Stimulated activated naive B cell treated with anti-CD40 and anti-IgM and Interleukin-4, amounts not matched to agents 10 μg/mL and 1 μg/mL and 100 μg/mL, for 72 hours (primary cell): Measurements from ENCODE around the gene FRMPD4.

Source experiments
- ATAC-seq, 2 donors: fragments of 150-1000 bp; cut with Tn5 transposase; replicated peaks; 2 replicates each; pipeline ENCODE4 v1.10.0; 2021; ENCODE audit warnings: moderate library complexity in 1 of 2
- DNase-seq: peaks from one replicate; pipeline ENCODE4 v3.0.0; 2021
- H3K27ac Mint-ChIP-seq: one replicate; pipeline ENCODE4 v1.8.0; 2022; ENCODE audit warnings: mild to moderate bottlenecking, mixed read lengths
- H3K27me3 Mint-ChIP-seq, 2 donors: one replicate each; pipeline ENCODE4 v1.8.0; 2022; ENCODE audit warnings: mixed read lengths in 2 of 2
- H3K36me3 Mint-ChIP-seq, 2 donors: one replicate each; pipeline ENCODE4 v1.8.0; 2022; ENCODE audit warnings: mixed read lengths in 2 of 2, mild to moderate bottlenecking in 1 of 2
- H3K4me1 Mint-ChIP-seq, 2 donors: one replicate each; pipeline ENCODE4 v1.8.0; 2022; ENCODE audit warnings: mixed read lengths in 2 of 2, mild to moderate bottlenecking in 1 of 2
- H3K4me3 Mint-ChIP-seq, 2 donors: one replicate each; pipeline ENCODE4 v1.8.0; 2022; ENCODE audit warnings: mild to moderate bottlenecking in 2 of 2, mixed read lengths in 2 of 2, moderate library complexity in 1 of 2
- H3K9me3 Mint-ChIP-seq, 2 donors: one replicate each; pipeline ENCODE4 v1.8.0; 2022; ENCODE audit warnings: mixed read lengths in 2 of 2, mild to moderate bottlenecking in 1 of 2

The FRMPD4 gene

DNA sequence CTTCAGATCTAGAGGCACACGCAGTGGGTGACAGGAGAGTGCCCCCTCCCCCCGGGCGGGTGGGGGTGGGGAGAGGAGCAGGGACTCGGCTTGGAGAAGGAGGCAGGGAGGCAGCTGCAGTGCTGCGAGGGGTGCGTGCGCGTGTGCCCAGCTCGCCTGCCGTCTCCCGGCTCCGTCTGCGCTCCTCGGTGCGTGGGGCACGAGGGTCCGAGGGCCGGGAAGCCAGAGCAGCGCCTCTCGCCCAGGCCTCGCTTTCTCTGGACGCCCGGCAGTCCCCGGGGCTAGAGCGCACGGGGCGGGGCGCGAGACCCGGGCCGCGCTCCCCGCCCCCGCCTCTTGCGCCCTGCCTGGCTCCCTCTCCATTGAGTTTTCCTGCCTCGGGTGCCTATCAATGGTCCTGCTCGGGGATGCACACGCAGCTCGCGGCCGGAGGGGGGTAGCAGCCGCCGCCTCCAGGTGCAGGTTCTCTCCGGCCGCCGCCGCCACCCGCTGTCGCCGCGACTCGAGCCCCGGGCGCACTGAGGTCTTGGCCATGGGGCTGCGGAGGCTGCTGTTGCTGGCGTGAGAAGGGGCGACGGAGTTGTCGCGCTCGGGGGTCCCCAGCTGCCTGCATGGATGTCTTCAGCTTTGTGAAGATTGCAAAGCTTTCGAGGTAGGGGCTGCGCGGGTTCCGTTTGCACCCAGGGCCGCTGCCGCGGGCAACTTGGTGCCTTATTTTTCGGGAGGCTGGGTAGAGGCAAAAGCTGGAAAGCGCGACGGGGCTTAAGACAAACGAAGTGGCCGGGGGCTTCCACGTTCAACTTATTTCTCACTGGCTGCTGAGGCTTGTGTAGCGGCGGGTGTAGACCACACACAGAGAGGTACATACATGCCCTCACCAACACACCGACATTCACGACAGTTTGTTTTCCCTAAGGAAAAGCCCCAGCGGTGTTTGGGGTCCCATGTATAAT, at the start of gene FRMPD4:
FRMPD4 (plus strand) TSS at position 113 of the 953 bp plus-strand sequence; CDS start at position 612, 499 bp downstream.
- ATAC-seq (no peak), DNase-seq (no peak)
- H3K4me1 Mint-ChIP-seq: peaks cover 0 to 7% of the 10 kb centered on the region in 2 donors
- H3K9me3 Mint-ChIP-seq: no peaks in the 10 kb centered on the region
- no peak within 1 kb of the TSS for H3K27ac Mint-ChIP-seq
- peaks cover 26 to 30% of the 10 kb centered on the region in 2 donors for H3K27me3 Mint-ChIP-seq
- peak within 1 kb of the TSS; percentile 37 to 55 for H3K4me3 Mint-ChIP-seq
- H3K36me3 Mint-ChIP-seq: no peaks in the 10 kb centered on the region

DNA sequence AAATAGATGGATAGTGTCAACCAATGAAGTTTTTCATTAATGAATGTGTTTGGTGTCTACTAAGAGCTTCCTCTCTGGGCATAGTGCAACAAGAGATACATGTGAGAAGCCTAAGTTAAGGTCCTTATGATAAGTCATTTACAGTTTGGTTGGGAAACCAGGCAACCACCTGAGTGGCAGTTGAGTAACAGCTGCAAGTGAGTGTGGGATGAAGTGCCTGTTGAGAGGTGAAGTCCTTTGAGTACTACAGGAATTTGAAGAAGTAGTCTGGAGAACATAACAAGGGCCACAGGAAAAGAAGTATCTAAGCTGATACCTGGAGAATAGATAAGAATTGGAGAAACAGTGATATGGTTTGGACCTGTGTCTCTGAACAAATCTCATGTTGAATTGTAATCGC, 48.5 kb upstream of the FRMPD4 start:
- no peak overlapping the region for H3K27ac Mint-ChIP-seq
- H3K36me3 Mint-ChIP-seq: no peaks in the 10 kb centered on the region
- no peaks in the 10 kb centered on the region for H3K9me3 Mint-ChIP-seq
- DNase-seq (no peak), ATAC-seq (no peak)
- no peaks in the 10 kb centered on the region for H3K4me1 Mint-ChIP-seq
- no peak overlapping the region for H3K4me3 Mint-ChIP-seq
- peaks cover 6 to 9% of the 10 kb centered on the region in 2 donors for H3K27me3 Mint-ChIP-seq

DNA sequence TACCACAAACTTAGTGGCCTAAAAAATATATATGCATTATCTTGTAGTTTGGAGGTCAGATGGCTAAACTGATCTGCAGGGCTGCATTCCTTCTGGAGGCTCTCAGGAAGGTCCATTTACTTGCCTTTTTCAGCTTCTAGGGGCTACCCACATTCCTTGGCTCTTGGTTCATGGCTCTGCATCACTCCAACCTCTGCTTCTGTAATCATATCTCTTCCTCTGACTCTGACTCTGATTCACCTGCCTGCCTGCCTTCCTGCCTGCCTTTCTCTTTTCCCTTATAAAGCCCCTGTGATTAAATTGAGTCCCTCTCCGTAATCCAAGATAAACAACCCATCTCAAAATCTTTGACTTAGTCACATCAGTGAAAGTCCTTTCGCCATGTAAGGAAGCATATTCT, 25.0 kb upstream of the FRMPD4 start:
- no peaks in the 10 kb centered on the region for H3K36me3 Mint-ChIP-seq
- no peak overlapping the region for H3K27ac Mint-ChIP-seq
- DNase-seq (no peak), ATAC-seq (no peak)
- H3K4me1 Mint-ChIP-seq: no peaks in the 10 kb centered on the region
- peaks cover 5 to 6% of the 10 kb centered on the region in 2 donors for H3K27me3 Mint-ChIP-seq
- no peak overlapping the region for H3K4me3 Mint-ChIP-seq
- H3K9me3 Mint-ChIP-seq: no peaks in the 10 kb centered on the region

DNA sequence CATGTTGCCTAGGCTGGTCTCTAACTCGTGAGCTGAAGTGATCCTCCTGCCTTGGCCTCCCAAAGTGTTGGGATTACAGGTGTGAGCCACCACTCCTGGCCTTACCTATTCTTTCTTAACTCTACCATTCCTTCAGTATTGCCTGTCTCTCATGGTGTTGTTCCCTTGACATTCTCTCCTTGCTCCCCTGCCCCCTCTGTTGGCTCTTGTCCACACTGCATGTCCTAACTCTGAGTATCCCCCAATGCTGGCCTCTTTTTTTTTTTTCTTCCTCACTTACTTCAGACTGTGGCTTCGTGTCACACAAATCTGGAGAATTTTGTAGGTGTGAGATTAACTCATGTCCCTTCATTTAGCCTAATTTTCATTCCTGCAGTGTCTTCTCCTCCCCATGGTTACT, 22.9 kb upstream of the FRMPD4 start:
- H3K4me1 Mint-ChIP-seq: no peaks in the 10 kb centered on the region
- no peak overlapping the region for H3K4me3 Mint-ChIP-seq

DNA sequence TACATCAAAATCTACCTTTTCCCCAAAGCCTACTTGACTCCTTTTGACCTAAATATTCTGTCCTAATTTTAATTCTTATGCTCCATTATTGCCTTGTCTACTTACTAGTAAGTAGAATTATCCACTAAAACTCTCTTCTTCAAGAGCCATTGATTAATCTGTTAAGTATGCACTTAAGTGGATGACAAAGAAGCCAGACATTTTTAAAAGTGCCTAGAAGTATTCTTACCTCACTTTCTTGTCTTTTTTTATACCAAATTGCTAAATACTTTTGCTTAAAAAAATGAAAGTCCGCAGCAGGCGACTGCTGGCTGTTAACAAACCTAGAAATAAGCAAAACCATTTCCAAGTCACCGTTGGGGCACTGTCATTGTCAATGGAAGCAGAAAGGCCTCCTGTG, 20.1 kb upstream of the FRMPD4 start:
- Mint-ChIP-seq H3K4me1 (no peaks in the 10 kb centered on the region), H3K9me3 (no peaks in the 10 kb centered on the region), H3K27ac (no peak overlapping the region), H3K4me3 (no peak overlapping the region), H3K27me3 (peaks cover 5 to 6% of the 10 kb centered on the region in 2 donors), H3K36me3 (no peaks in the 10 kb centered on the region)
- DNase-seq (no peak), ATAC-seq (no peak)

More for the DNA sequence above, 22.9 kb upstream of the FRMPD4 start:
- DNase-seq: no peak
- no peak overlapping the region for H3K27ac Mint-ChIP-seq
- no peaks in the 10 kb centered on the region for H3K9me3 Mint-ChIP-seq
- no peak for ATAC-seq
- no peaks in the 10 kb centered on the region for H3K36me3 Mint-ChIP-seq
- H3K27me3 Mint-ChIP-seq: peaks cover 5 to 6% of the 10 kb centered on the region in 2 donors

DNA sequence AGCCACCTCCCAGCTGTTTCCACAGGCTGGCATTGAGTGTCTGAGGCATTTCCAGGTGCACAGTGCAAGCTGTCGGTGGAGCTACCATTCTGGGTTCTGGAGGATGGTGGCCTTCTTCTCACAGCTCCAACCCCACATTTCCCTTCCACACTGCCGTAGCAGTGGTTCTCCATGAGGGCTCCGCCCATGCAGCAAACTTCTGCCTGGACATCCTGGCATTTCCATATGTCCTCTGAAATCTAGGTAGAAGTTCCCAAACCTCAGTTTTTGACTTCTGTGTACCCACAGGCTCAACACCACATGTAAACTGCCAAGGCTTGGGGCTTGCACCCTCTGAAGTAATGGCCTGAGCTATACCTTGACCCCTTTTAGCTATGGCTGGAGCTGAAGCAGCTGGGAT, 10.3 kb upstream of the FRMPD4 start:
- H3K9me3 Mint-ChIP-seq: peaks cover 9 to 13% of the 10 kb centered on the region in 2 donors
- H3K27me3 Mint-ChIP-seq: no peaks in the 10 kb centered on the region
- no peak for ATAC-seq

DNA sequence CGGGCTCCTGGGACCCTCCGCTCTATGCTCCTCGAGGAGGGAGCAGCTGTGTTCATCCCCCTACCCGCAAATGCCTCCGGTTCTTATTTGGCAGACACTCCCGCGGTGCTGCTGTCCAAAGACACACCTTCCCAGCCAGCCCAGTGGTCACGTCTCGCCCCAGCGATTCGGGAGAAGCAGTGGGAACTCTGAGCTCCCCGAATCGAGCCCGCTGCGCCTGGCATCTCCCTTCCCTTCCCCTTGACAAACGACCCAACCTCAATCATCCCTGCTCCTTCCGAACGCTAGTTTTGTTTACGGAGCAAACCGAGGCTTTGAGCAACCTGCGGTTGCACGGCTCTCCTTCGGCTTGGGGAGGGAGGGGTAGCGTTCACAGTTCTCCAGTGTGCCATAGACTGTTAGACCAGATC, 317 bp upstream of the FRMPD4 start:
- Mint-ChIP-seq H3K27ac (no peak overlapping the region), H3K27me3 (peaks cover 26 to 30% of the 10 kb centered on the region in 2 donors), H3K4me3 (peak overlapping the region; percentile 37 to 55), H3K36me3 (no peaks in the 10 kb centered on the region), H3K9me3 (no peaks in the 10 kb centered on the region), H3K4me1 (peaks cover 0 to 7% of the 10 kb centered on the region in 2 donors)
- no peak for DNase-seq
- no peak for ATAC-seq

More for the DNA sequence above, 10.3 kb upstream of the FRMPD4 start:
- no peaks in the 10 kb centered on the region for H3K36me3 Mint-ChIP-seq
- H3K27ac Mint-ChIP-seq: no peak overlapping the region
- no peaks in the 10 kb centered on the region for H3K4me1 Mint-ChIP-seq
- no peak for DNase-seq
- no peak overlapping the region for H3K4me3 Mint-ChIP-seq

DNA sequence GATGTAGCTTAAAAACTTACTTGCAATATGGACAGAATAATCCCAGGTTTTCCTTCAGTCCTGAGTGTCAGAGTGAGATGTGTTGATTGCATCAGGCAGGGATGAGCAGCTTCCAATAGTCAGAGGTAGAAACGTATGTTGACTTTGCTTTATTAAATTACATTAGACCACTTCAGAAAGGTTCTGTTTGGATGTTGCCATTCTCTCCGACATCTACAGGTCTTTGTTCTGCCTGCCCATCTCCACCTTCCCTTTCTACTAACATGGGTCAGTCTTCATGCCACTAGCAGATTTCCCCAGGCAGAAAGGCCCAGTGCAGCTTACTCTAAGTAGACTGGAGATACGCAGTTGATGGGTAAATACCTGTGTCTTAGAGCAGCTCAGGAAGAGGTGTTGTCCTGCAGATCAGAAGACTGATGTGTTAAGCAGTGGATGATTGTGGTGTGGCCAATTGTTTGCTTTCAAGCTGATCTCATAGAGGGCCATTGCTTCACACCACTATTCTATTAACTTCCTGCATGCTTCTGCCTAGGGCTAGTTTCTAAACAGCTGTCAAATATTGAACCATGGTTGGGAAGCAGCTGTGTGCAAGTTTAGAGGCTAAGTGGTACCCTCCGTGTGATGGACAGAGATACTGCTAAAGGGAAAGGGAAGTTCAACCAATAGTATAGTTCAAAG, 1.8 kb downstream of the FRMPD4 start:
- Mint-ChIP-seq H3K27me3 (peaks cover 26 to 30% of the 10 kb centered on the region in 2 donors), H3K27ac (no peak overlapping the region), H3K36me3 (no peaks in the 10 kb centered on the region), H3K4me3 (no peak overlapping the region), H3K9me3 (no peaks in the 10 kb centered on the region), H3K4me1 (peaks cover 0 to 7% of the 10 kb centered on the region in 2 donors)
- DNase-seq (no peak), ATAC-seq (no peak)

DNA sequence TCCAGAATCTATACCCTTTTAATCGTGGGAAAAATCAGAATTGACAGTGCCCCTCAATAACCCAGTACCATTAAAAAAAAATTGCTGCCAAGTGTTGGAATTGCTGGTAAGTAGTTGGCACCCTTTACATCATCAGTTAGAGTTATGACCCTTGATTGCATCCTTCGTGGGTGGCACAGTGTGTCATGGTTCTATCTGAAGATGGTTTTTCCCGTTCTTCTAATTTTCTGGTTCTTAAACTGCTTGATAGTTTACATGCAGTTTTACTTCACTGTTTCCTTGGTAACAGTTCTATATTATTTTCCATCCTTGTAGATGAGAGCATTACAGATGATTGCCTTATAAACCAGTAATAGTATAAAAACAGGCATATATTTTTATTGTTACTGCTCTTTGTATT, 3.2 kb downstream of the FRMPD4 start:
- ATAC-seq (no peak), DNase-seq (no peak)
- H3K9me3 Mint-ChIP-seq: no peaks in the 10 kb centered on the region
- peaks cover 0 to 7% of the 10 kb centered on the region in 2 donors for H3K4me1 Mint-ChIP-seq
- H3K27me3 Mint-ChIP-seq: peaks cover 15 to 28% of the 10 kb centered on the region in 2 donors
- no peaks in the 10 kb centered on the region for H3K36me3 Mint-ChIP-seq
- H3K27ac Mint-ChIP-seq: no peak overlapping the region
- no peak overlapping the region for H3K4me3 Mint-ChIP-seq

DNA sequence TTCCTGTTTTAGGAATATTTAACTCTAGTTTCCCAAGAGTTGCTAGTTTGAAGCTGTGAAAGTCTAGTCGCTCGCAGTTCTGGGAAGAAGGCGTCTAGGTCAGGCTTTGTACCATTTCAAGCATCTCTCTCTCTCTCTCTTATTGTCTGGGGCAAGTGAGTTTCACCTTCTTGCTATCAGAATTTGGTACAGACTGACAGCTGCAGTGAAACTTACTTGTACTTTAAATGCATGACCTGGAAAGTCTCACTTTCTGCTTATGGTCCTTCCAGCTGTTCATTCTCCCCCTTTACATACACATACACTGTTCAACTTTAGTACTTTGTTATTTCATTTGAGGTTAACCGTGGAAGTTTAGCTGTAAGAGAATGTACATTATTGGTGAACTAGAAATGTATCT, 4.4 kb downstream of the FRMPD4 start:
- ATAC-seq (no peak), DNase-seq (no peak)
- no peak overlapping the region for H3K27ac Mint-ChIP-seq
- peaks cover 7 to 21% of the 10 kb centered on the region in 2 donors for H3K27me3 Mint-ChIP-seq
- no peak overlapping the region for H3K4me3 Mint-ChIP-seq
- H3K4me1 Mint-ChIP-seq: peaks cover 0 to 6% of the 10 kb centered on the region in 2 donors
- no peaks in the 10 kb centered on the region for H3K9me3 Mint-ChIP-seq
- H3K36me3 Mint-ChIP-seq: no peaks in the 10 kb centered on the region

DNA sequence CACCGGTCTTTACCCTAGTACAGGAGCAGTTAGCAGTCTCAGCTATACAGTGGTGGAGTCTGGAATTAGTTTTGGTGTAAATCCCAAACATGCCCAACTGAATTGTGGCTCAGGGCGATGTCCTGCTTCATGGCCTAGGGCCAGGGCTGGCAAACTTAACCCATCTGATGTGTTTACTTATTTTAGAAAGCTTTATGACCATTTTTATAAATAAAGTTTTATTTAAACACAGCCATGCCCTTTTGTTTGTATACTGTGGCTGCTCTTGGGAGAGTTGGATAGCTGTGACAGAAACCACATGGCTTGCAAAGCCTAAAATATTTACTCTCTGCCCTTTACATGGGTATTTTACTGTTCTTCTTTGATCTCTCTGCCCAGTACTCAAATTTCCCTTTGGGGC, 7.1 kb downstream of the FRMPD4 start:
- H3K4me1 Mint-ChIP-seq: no peaks in the 10 kb centered on the region
- H3K9me3 Mint-ChIP-seq: no peaks in the 10 kb centered on the region
- H3K27ac Mint-ChIP-seq: no peak overlapping the region
- peaks cover 0 to 10% of the 10 kb centered on the region in 2 donors for H3K27me3 Mint-ChIP-seq
- no peak for DNase-seq
- no peak for ATAC-seq
- no peaks in the 10 kb centered on the region for H3K36me3 Mint-ChIP-seq
- H3K4me3 Mint-ChIP-seq: no peak overlapping the region

DNA sequence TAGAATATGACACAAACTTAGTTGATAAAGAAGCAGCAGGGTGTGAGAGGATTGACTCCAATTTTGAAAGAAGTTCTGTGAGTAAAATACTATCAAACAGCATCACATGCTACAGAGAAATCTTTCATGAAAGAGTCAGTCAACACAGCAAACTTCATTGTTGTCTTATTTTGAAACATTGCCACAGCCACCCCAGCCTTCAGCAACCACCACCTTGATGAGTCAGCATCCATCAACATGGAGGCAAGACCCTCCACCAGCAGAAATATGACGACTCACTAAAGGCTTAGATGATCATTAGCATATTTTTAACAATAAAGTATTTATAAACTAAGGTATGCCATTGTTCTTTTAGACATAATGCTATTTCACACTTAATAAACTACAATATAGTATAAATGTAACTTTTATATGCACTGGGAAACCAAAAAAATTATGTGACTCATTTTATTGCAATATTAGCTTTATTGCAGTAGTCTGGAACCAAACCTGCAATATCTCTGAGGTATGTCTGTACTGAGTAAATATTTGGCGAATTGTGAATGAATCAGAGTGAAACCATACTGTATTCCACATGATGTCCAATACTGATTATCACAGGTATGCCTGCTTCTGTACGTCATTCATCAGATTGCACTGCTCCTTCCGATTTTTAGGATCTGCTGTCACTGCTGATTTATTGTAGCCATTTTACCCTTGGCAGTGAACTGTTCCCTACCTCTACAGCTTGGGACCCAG, 11.6 kb downstream of the FRMPD4 start:
- no peak for DNase-seq

DNA sequence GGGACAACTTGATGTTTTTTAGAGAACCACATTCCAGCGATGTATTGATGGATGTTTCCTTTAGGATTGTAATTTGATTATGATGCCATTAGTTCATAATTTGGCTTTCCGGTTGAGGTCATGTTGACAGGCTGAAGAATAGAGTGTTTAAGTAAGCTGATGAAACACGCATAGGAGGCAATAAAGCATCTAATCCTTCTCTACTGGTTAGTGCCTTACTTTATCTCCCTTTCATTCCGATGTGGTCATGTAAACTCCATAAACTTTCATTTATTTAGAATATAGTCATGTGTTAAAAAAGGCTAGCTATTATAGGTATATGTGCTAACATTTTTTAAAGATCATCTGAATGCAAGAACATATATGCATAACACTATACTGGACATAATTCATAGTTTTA, 15.0 kb downstream of the FRMPD4 start:
- DNase-seq (no peak), ATAC-seq (no peak)
- Mint-ChIP-seq H3K4me3 (no peak overlapping the region), H3K4me1 (no peaks in the 10 kb centered on the region), H3K27me3 (peaks cover 0 to 8% of the 10 kb centered on the region in 2 donors), H3K9me3 (no peaks in the 10 kb centered on the region), H3K27ac (no peak overlapping the region), H3K36me3 (no peaks in the 10 kb centered on the region)

More for the DNA sequence above, 11.6 kb downstream of the FRMPD4 start:
- no peaks in the 10 kb centered on the region for H3K4me1 Mint-ChIP-seq
- no peak for ATAC-seq
- H3K27ac Mint-ChIP-seq: no peak overlapping the region
- H3K36me3 Mint-ChIP-seq: no peaks in the 10 kb centered on the region
- H3K27me3 Mint-ChIP-seq: peaks cover 0 to 9% of the 10 kb centered on the region in 2 donors
- no peaks in the 10 kb centered on the region for H3K9me3 Mint-ChIP-seq
- H3K4me3 Mint-ChIP-seq: no peak overlapping the region

DNA sequence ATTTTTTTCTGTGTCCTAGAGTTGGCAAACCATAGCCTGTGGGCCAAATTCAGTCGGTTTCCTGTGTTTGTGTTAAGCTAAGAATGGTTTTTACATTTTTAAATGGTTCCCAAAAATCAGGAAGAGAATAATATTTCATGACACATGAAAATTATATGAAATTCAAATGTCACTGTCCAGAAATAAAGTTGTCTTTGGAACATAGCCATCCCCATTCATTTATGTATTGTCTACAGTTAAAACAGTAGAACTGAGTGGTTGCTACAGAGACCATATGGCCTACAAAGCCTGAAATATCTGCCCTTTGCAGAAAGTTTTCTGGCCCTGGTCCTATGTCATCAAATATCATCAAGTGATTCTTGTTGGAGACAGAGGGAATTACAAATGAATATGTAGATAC, 15.5 kb downstream of the FRMPD4 start:
- ATAC-seq: no peak
- DNase-seq: no peak
- Mint-ChIP-seq H3K4me3 (no peak overlapping the region), H3K27ac (no peak overlapping the region), H3K36me3 (no peaks in the 10 kb centered on the region), H3K27me3 (peaks cover 0 to 8% of the 10 kb centered on the region in 2 donors), H3K9me3 (no peaks in the 10 kb centered on the region), H3K4me1 (no peaks in the 10 kb centered on the region)
